Femur (tissue), 1 donor: ENCODE measurements around the gene HOXD3.
A peak's percentile ranks its signal among the peaks of the same experiment; 100 is the strongest.

ENCODE experiments used
- DNase-seq: peaks from one replicate; pipeline ENCODE4 v3.0.0-alpha.2; 2017

The HOXD3 gene

GRCh38 chr2:176164611-176165369 lies 7.7 kb downstream of the HOXD3 start:
- DNase-seq, result no peak

GRCh38 chr2:176165370-176166050 lies 8.4 kb downstream of the HOXD3 start:
- DNase-seq, result no peak

- no peak for DNase-seq
Observed at GRCh38 chr2:176166272-176166671, 9.2 kb downstream of the HOXD3 start.

- DNase-seq, result no peak
Observed at GRCh38 chr2:176167398-176167797, 10.3 kb downstream of the HOXD3 start.

GRCh38 chr2:176169181-176169580 lies 12.1 kb downstream of the HOXD3 start:
- DNase-seq, result no peak

GRCh38 chr2:176169711-176170110 lies 12.6 kb downstream of the HOXD3 start:
- no peak for DNase-seq

- no peak for DNase-seq
Observed at GRCh38 chr2:176170602-176171305, 13.6 kb downstream of the HOXD3 start.

GRCh38 chr2:176171351-176172006 lies 14.4 kb downstream of the HOXD3 start:
- DNase-seq, result no peak

GRCh38 chr2:176172007-176172894 lies 15.1 kb downstream of the HOXD3 start:
- DNase-seq, result no peak

GRCh38 chr2:176172895-176173566 lies 15.9 kb downstream of the HOXD3 start:
- no peak for DNase-seq

GRCh38 chr2:176173567-176174381 lies 16.7 kb downstream of the HOXD3 start:
- DNase-seq, result no peak

- DNase-seq, result no peak
Observed at GRCh38 chr2:176174382-176174823, 17.3 kb downstream of the HOXD3 start.

GRCh38 chr2:176174824-176175708 lies 18.0 kb downstream of the HOXD3 start:
- no peak for DNase-seq

GRCh38 chr2:176175709-176176607 lies 18.9 kb downstream of the HOXD3 start:
- no peak for DNase-seq

GRCh38 chr2:176177580-176178037 lies 20.5 kb downstream of the HOXD3 start:
- peak; percentile 23 for DNase-seq

- DNase-seq, result peak; percentile 51
Observed at GRCh38 chr2:176178038-176178756, 21.1 kb downstream of the HOXD3 start.

GRCh38 chr2:176178757-176179295 lies 21.7 kb downstream of the HOXD3 start:
- no peak for DNase-seq
